ENCODE results near the gene DEXI.

DEXI gene

GRCh38 chr16:10942352-10943063, at the start of gene DEXI:
Gene DEXI (minus strand): TSS chr16:10942468. CDS start chr16:10942005, 463 bp downstream.
- DNase-seq (ENCODE audit: low spot score), result peak; percentile 100

GRCh38 chr16:10990378-10990777, 48.1 kb upstream of the DEXI start:
- DNase-seq (ENCODE audit: low spot score), result no peak

DNA sequence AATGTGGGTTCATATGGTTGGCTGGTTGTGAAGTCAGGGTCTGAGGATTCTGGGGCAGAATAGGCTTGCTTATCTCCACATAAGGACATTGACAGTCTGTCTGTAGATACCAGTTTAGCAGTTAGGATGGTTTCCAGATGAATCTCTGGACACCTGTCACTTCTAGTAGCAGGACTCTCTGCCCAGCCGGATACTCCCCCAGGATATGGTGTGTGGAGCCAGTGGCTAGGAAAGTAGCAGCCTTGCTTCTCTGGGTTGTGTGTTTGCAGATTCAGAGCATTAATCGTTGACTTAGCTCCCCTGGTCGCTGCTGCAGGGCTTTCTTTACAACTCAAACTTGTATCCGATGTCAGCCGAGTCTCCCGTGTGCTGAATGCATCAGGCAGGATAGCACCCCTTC, 47.3 kb upstream of the DEXI start:
- DNase-seq (ENCODE audit: low spot score), result no peak

DNA sequence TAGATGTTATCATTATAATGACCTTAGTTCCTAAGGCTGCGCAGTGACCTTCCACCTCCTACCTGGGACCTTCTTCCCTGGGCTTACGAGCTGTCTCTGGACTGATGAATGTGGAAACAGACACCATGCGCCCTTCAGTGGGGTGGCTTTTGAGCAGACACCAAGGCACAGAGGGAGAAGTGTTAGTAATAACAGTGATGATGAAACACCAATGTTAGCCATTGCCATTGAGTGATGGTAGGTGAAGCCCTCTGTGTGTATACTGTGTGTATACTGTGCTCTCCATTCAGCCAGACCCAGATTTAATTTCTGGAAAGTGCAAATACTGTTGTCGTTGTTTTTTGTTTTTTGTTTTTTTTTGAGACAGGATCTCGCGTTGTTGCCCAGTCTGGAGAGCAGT, 46.6 kb upstream of the DEXI start:
- no peak for DNase-seq (ENCODE audit: low spot score)

DNA sequence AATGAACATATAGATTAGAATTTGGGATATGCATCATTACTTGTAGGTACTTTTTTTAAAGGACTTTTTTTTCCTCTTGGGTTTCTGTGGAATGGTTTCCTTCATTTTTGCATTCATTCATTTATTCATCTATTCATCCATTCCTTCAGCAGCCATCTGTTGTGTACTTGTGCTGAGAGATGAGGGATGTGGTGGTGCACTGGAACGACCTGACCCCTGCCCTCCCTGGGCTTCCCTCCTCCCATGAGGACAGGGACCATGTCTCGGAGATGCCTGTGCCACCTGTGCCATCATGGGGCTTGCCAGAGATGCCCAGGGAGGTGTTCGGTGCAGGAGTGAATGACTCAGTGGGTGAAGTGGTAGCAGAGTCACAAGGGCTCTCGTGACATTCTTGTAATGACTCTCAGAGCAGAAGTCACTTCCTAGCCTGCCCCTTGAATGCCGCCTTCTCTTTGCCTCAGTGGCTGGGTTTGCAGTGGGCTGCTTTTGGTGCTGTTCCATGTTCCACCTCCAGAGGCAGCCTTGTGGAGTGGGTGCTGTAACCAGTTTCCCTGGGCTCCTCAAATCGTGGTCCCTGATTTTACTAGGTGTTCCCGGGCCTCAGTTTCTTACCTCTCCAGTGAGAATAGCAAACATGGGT, 46.0 kb upstream of the DEXI start:
- peak; percentile 51 for DNase-seq (ENCODE audit: low spot score)

- DNase-seq (ENCODE audit: low spot score), result no peak
Observed at GRCh38 chr16:10987361-10988163, 45.3 kb upstream of the DEXI start.

DNA sequence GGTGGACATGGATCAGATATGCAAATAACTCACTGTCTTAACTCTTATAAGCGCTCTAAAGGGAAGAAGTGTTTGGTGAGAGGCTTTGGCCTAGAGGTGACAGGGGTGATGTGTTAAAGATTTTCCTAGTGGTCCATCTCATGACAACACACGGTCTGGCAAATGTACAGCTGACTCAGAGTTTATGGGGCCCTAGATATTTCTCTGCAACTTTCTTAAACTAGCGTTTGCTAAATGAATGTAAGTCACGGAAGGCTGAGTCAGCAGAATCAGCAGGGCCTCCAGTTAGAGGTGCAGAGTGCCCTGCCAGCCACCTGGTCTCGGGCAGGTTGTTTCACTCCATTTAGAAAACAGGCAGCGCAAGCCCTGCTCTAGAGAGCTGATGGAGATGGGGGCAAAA, 42.2 kb upstream of the DEXI start:
- DNase-seq (ENCODE audit: low spot score), result no peak

DNA sequence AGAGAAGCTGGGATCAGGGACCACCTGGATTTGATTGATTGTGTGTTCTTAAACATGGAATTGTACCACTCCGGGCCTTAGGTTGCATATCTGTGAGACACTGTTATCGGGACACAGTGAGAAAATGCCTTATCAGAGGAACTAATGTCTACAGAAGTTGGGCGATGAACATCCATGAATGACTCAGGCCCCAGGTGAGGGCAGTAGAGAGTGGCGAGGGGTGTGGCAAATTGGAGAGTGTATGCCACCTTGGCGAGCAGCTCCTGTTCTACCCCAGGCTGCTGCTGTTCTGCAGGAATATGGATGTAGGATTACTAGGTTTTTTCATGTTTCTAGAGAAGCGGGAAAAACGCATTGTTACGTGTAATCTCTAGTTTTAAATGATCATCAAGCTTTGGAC, 40.9 kb upstream of the DEXI start:
- no peak for DNase-seq (ENCODE audit: low spot score)

DNA sequence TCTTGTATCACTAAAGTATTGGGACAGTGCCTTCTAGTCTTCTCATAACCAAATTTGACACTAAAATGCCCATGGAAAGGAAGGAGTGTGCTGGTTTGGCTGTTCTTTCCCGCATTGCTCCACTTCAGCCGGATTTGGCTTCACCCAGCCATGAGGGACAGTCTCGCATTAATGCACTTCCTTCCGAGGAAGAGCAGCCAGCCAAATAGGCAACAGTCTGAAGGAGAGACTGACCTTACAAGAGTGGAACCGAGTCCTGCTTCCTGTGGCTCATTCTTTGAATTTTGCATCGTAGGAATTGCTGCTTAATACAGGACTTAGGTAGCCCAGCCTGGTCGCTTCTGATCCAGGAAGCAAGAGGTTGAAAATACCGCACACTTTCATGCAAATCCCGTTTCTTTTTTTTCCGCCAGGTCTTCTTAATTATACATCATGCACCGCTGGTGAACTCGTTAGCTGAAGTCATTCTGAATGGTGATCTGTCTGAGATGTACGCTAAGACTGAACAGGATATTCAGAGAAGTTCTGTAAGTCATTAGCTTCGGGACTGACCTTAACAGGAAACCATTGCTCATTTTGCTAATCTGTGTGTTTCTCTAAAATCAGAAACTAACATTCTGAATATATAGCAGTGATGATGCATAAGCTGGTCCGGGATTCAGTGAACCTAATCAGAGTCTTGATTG, 40.3 kb upstream of the DEXI start:
- DNase-seq (ENCODE audit: low spot score), result no peak

DNA sequence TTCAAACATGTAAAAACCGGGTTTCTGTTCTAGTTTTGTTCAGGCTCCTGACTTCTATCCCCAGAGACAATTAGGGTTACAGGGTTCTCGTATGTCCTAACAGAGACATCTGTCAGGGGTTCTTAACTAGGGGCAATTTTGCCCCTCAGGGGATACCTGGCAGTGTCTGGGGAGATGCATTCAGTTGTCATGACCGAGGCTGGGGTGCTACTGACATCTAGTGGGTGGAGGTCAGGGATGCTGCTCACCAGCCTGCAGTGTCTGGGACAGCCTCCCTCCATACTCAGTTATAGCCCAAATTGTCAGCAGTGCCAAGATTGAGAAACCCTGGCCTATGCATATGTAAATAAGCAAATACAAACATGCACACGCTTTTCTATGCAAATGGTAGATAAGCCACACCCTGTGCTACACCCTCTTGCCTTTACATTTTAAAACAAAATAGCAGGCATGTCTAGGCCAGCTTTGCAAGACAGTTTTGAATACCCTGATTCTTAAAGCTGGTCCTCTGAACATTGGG, 39.5 kb upstream of the DEXI start:
- peak; percentile 61 for DNase-seq (ENCODE audit: low spot score)

GRCh38 chr16:10980813-10981212, 38.5 kb upstream of the DEXI start:
- no peak for DNase-seq (ENCODE audit: low spot score)

- peak; percentile 31 for DNase-seq (ENCODE audit: low spot score)
Observed at GRCh38 chr16:10979717-10980601, 37.7 kb upstream of the DEXI start.

GRCh38 chr16:10978871-10979446, 36.7 kb upstream of the DEXI start:
- no peak for DNase-seq (ENCODE audit: low spot score)

GRCh38 chr16:10978124-10978523, 35.9 kb upstream of the DEXI start:
- no peak for DNase-seq (ENCODE audit: low spot score)

DNA sequence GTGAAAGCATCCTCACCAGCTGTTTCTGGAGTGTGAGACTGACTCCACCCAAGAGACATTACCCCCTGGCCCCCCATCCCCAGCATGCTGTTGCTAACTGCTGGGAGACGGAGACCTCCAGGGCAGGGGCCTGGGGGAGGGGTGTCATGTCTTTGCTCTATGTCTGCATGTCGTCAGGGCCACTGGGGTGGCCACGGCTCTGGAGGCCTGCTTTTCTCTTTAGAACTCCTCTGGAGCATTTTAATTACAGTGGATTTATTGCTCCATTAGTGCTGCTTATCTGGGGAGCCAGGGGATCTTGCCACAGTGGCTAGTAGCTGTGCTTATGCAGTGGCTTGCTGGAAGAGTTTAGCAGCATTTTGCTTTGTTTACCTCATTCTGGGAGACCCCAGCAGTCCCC, 34.4 kb upstream of the DEXI start:
- no peak for DNase-seq (ENCODE audit: low spot score)

DNA sequence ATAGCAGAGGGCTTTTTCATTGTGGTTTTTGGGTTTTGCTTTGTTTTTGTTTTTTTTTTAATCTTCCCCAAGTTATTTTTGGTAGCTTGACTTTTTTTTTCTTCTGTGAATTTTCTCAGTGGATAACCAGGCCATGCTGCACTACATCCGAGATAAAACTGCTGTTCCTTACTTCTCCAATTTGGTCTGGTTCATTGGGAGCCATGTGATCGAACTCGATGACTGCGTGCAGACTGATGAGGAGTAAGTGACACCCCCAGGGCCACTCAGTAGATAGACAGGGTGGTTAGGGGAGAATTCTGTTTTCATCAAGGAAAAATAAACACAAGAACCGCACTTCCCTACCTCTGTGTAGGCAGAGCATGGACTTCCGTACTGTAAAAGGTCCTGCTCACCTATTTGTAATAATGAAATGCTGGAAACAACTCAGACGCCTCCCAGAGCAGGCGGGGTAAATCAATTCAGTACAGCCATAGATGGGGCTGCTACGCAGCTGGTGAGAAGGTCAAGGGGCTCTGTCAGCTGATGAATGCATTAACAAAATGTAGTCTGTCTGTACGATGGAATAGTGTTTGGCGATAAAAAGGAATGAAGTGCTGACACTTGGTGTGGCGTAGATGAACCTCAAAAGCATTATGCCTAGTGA, 30.7 kb upstream of the DEXI start:
- no peak for DNase-seq (ENCODE audit: low spot score)

DNA sequence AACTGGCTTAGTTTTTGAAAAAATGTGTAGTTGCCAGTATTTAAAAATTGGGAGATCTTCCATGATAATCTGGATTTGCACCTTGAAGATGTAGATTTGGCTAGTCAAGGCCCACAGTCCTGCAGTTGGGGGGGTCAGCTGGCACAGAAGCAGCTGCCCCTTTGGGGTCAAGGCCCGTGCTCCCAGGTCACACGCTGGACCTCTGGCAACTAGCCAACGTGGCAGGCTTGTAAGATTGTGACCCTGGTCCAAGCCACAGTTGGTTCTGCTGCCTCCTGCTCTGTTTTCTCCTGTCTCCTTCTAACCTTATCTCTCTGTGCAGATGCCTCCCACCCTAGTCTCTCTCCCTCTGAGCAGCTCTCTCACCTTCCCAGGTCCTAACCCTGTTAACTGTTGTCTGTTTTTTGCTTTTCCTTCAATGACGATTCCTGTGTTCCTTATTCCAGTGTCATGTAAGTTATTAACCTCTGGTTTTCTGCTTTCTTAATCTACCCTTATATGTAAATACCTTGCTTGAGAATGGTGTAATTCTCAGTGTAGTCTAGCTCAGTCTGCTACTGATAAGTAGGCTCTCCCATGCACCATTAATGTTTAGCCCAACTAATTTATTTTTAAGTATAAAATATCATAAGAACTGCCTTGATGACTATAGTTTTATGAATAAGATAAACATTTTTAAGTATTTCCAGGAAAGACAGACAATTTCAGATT, 30.0 kb upstream of the DEXI start:
- DNase-seq (ENCODE audit: low spot score), result no peak

GRCh38 chr16:10971560-10971961, 29.3 kb upstream of the DEXI start:
- peak; percentile 72 for DNase-seq (ENCODE audit: low spot score)

DNA sequence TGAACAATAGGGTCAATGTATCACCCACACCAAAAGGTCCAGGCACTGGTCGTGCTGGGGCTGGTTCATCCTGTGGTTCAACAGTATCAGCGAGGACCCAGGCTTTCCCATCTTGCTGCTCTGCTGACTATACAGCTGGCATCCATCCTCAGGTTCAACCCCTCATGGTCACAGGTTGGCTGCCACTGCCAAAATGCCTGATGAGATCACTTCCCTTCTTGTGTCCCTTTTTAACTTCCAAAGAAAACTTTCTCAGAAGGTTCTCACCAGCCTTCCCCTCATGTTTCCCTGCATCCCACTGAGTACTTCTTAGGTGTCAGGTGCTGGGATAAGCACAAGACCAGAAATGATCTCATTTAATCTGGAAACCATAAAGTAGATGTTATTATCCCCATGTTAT, 27.8 kb upstream of the DEXI start:
- no peak for DNase-seq (ENCODE audit: low spot score)

DNA sequence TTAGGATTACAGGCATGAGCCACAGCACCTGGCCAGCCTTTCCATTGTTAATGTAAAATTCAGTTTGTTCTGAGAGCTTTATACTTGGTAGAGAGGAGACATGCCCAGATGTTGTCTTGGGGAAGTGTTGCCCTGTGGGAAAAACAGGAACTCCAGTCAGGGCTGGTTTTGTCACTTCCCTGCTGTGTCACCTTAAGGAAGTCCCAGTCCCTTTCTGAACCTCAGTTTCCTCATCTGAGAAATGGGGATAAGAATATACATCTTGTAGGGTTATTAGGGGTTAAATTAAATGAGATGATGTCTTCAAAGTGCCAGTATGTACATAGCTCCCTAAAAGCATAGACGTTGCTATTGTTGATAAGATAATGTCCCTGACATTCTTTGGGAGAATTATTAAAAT, 27.3 kb upstream of the DEXI start:
- DNase-seq (ENCODE audit: low spot score), result no peak

All from iPS-NIHi11 (cell line).